GM18508 (cell line): ENCODE results near the gene FOXP1.

Experiments used
- ATAC-seq: cut with Tn5 transposase; IDR thresholded peaks from one replicate; pipeline ENCODE4 v1.9.1; 2021; ENCODE audit warnings: moderate number of reproducible peaks; ENCODE audit not compliant: insufficient read depth, unreplicated experiment

The FOXP1 gene

DNA sequence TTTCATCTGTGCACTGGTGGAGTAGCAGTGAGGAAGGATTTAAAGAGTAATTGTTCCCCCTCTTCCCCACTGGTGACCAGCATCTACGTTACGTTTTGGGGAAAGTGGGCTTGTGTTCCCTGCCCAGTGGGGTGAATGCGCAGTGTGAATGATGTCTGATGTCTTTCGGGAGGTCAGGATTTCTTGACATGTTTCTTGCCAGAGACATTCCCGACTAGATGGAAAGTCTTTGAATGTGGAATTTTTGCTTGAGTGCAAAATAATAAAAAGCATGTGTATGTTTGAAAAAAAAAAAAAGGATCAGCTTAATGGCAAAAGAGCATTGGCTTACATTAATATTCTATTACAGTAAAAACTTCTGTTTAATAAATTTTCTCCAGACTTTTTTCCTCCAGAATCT is 632.2 kb downstream of the FOXP1 start:
- no peak for ATAC-seq

DNA sequence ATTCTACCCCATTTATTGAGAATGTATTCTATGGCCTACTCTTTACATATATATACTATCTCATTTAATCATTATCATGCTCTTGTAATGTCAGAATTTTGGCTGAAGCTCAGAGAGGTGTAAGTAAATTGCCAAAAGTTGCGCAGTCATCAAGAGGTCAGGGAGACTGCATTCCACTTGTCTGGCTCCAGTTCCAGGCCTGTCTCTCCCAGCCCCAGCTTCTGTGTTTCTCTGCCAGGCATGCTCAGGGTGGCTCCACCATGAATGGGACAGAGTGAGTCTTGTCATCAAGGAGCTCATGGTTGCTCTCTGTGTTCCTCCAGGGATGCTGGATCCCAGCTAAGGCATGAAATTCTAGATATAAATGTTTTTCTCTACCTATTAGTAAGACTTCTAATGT is 635.9 kb downstream of the FOXP1 start:
- ATAC-seq: no peak

DNA sequence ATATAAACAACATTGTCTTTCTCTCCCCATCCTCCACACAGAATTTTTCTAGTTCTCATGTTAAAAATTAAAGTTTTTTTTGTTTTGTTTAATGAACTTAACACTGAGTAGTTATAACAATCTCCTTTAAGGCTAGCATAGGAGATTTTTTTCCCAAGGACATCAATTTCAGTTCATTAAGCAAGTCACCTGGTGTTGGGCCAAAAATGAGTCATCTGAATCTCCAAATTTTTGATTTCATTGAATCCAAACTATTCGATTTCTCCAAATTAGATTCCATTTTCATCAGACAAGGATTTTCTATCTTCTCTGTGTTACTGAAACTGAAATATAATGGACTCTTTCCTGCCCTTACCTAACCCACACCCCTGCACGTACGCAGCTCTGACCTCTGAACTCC is 639.6 kb downstream of the FOXP1 start:
- no peak for ATAC-seq

DNA sequence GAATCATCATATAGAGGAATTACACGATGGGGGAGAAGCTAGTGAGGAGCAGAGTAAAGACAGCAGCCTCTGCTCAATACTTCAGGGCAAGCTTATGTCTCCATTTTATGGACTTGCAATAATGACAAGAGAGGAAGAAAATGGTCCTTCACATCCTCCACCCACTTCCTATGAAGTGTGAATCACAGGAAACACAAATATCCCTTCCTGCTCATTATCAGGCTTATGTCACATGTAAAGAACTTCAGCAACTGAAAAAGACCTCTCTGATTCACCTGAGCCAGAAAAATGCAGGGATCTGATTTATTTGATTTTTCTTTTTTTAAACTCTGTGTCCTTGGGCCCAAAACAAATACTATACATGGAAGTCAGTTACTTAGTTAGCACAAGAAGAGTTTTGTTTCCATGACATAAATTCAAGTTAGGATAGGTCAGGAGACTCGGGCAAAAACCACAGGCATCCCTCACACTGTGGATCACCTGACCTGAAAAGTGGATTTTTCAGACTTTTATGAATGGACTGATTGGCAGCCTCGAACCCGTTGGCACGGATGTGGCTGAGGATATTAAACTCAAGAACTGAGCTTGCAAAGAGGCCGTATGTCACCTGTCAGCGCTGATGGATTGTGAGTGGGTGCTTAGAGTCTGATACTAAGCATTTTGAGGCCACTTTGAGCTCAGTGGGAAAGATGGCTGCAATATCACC is 650.3 kb downstream of the FOXP1 start:
- ATAC-seq: no peak

DNA sequence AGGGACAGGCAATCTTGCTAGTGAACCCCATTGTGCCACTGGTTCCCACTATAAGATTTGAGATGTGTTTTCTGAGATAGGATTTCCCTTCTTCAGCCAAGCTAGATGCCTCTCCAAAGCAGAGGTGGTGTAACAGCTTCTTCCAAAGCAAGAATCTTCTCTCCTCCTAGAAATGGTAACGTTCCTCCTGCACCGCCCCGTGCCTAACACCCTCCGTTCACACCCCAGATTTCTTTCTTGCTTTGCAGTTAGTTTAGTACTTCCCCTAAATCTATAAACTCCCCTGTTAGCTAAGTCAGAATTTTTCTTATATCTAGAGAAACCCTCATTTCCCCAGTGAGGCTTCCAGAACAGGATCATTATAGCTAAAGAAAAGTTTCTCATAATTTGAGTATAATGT is 653.5 kb downstream of the FOXP1 start:
- ATAC-seq: no peak

DNA sequence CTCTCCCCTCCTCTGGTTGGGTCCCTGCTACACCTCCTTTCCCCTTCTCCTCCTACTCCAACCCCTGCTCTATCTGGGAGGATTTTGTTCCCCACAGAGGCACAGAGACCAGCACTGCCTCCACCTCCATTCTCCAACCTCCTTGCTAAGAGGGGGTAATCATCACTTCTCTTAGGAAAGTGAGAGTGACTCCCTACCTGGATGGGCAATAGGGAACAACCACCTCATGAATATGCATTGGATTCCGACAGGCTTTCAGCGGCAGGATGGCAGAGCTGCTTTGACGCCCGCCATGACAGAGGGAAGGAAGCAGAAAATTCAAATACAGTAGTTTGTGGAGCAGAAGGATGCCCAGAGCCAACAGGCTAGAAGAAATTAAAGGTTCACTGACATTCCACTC is 656.3 kb downstream of the FOXP1 start:
- no peak for ATAC-seq

DNA sequence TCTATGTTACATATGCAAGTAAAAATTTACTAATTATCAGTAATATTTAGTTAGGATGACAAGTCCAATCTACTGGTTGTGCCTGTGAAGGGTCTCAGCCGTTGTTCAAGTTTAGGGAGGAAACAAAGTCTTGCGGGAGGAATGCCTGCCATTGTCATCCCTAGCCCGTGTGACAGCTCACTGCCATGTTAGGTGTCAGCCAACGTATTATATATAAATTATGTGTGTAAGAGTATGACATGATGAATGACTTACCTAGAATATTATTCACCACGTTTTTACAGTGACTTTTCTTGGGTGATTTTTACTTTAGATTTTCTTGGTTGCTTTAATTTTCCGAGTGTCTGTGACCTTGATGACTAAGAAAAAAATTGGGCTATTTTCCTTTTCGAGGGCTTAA is 656.7 kb downstream of the FOXP1 start:
- no peak for ATAC-seq

DNA sequence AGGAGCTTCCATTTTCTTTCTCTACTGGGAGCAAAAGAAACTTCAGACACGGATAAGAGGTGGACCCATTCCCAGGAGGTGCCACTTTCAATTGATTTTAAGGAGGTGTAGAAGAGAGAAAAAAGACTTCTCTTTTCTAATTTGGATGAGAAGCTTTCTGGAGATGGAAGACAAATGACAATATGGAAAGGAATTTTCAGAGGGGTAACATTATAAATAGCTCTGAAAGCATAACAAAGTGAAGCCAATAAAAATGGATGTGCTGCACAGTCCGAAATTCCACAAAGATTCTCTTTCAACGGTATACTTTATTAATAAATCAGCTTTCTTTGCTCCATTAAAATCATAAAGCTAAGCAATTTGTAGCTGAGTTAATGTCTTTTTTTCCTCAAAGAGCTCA is 663.9 kb downstream of the FOXP1 start:
- no peak for ATAC-seq

DNA sequence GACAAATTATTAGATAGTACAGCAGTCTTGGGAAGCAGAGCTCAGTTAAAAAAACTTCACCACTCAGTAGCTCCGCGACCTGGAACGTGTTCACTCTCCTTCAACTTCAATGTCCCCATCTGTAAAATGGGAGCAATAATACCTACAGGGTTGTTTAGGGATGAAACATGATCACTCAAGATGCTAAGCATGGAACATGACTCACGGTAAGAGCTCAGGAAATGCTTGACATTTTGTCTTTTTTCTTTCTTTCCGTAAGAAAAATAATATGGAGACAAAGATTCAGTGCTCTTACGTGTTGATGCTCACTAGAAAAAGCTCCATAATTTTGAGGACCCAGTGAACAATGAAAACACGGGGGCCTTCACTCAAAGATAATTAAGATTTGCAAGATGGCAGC is 664.4 kb downstream of the FOXP1 start:
- no peak for ATAC-seq

DNA sequence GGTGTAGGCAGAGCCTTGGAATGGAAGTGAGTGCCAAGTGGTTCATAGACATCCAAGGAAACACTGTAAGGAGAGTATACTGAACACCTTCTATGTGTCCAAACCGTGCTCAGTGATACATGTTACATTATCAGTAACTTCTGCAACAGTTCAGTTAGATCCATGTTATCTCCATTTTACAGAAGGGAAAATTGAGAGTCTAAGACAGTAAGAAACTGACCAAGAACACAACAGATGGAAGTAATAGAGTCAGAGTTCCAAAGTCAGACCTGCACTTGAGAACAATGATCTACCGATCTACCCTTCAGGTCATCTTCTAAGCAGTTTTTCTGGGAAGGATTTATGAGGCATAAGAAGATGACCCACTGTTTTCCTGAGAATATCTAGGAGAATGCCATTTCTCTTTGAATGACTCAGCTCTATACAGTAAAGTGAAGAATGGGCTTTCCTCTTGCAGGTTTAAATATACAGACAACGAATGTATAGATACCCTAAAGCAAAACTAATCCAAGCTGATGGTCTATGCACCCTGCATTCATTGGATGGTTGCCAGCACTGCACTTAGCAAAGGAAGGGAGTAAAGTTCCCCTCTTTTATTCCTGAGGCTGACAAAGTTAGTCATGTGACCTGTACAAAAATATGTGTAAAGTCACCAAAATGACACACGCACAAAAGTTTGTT is 667.0 kb downstream of the FOXP1 start:
- no peak for ATAC-seq

DNA sequence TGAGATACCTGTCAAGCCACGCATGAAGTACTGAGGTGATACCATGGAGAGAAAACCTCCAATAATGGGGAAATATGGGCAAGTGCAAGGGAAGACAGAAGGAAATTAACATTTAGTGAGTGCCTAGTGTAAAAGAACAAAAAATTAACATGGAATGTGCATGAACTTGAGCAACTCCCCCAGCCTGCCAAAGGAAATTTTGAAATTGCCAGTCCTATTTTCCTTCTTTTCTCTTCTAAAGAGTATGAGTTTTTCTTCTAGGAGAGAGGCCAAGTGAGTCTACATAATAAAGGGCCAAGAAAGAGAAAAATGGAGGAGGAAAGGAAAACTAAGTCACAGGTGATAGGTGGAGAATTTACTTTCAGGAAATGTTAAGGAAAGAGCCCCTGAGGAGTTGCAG is 668.7 kb downstream of the FOXP1 start:
- ATAC-seq: no peak

DNA sequence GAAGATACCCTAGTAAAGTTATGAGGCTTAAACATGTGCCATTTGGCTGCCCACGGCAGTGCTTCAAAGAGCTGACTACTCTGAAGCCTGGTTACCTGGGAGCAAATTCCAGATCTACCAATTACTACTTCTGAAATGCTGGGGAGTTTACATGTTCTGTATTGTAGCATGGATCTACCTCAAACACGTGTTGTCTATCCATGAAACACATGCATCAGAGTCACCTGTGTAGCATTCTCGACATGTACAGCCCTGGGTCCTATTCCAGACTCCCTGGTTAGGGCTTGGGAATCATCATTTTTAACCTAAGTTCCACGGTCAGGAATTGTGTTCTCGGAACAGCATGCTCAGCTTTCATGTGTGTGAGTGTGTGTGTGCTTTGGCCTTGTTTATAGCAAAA is 671.8 kb downstream of the FOXP1 start:
- no peak for ATAC-seq

DNA sequence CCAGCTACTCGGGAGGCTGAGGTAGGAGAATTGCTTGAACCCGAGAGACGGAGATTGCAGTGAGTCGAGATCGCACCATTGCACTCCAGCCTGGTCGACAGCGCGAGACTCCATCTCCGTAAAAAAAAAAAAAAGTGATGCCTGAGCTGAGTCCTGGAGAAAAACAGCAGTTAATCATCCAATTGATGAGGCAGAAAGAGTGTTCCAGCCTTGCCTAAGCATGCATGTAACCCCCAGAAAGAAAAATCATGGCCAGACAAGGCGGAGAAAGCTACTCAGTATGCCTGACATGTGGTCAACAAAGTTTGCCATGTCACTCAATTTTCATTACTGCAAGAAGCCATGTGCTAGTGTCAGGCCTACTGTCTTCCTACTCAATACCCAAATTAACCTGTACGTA is 678.0 kb downstream of the FOXP1 start:
- no peak for ATAC-seq
